ENCODE measurements around the gene CPA4. TPM values are rescaled to one million over a fixed set of nuclear protein-coding genes. Genes with fewer than 3 reads are reported as not detected.
A peak's percentile ranks its signal among the peaks of the same experiment; 100 is the strongest.

Gene CPA4
- total and polyA plus RNA-seq, 2 of the 13 experiments (the other 11 are each of a cell fraction or from before 2014, with no cell fraction given) = 0.20 to 0.22 TPM

- TF ChIP-seq ZNF800 (CRISPR knock-in tag; IDR thresholded peaks at IDR 0.05) = no peak
- no peak for TF ChIP-seq TFAP4 (IDR thresholded peaks at IDR 0.05; ENCODE audit: borderline replicate concordance, low read depth)
- no peak for TF ChIP-seq LCORL (IDR thresholded peaks at IDR 0.05)
- TF ChIP-seq LCORL (CRISPR knock-in tag; IDR thresholded peaks at IDR 0.05) = no peak
- no peak for TF ChIP-seq MAZ (IDR thresholded peaks at IDR 0.05; ENCODE audit: borderline replicate concordance, low read depth, low read length)
- no peak for TF ChIP-seq MAZ (CRISPR knock-in tag; IDR thresholded peaks at IDR 0.05; ENCODE audit: low read depth)
- no peak for TF ChIP-seq YEATS4 (CRISPR knock-in tag; IDR thresholded peaks at IDR 0.05; ENCODE audit: borderline replicate concordance)
- no peak for TF ChIP-seq NKX3-1 (CRISPR knock-in tag; IDR thresholded peaks at IDR 0.05)
These were observed 20.4 kb upstream of the CPA4 start (continued) for GRCh38 chr7:130272381-130273080.

GRCh38 chr7:130273081-130273932 lies 19.7 kb upstream of the CPA4 start:
- no peak for FAIRE-seq
- no peaks in the 10 kb centered on the region for H3K79me2 ChIP-seq (ENCODE audit: insufficient read depth, low read length)
- H2AFZ ChIP-seq (ENCODE audit: low read length) = no peak overlapping the region
- in situ Hi-C loops (cut with HindIII; ENCODE audit: extremely low pct_ligation_motif_present, low pct_unique_long_range_greater_than_20kb) (no loop called here), intact Hi-C loops (cut with micrococcal nuclease; ENCODE audit: unreplicated experiment) (loop anchor here (10.0 kb wide), 1 partner anchor 211 kb away; no protein-coding TSS in a partner anchor)
- TF ChIP-seq NR2C2 (CRISPR knock-in tag; IDR thresholded peaks at IDR 0.05; ENCODE audit: borderline replicate concordance) (no peak), BCL6 (CRISPR knock-in tag; IDR thresholded peaks at IDR 0.05) (peak; percentile 49; the same call in 1 of the 2 replicates)
- DNase-seq (ENCODE audit: low spot score) = no peak
- 57% methylated on average over 25 of the region's 25 CpGs for WGBS (ENCODE audit: low lambda C conversion rate)
- no peak overlapping the region for H3K9ac ChIP-seq (ENCODE audit: insufficient read depth, low read depth, low read length)
- POLR2A ChIA-PET = no interaction called here
- H3K4me1 ChIP-seq (ENCODE audit: insufficient read depth, low read length) = no peaks in the 10 kb centered on the region
- BruUV-seq (replicated peaks) = no TSS peak
- CTCF ChIA-PET (ENCODE audit: low intra/inter-chr PET ratio, low total read pairs) = no interaction called here
- no peaks in the 10 kb centered on the region for H4K20me1 ChIP-seq (ENCODE audit: insufficient read depth, low read length)
- no peaks in the 10 kb centered on the region for H3K9me3 ChIP-seq (ENCODE audit: low read length)
- H3K4me3 ChIP-seq (replicated peaks in 1 of 3; ENCODE audit: insufficient read depth in 1 of 3, low read depth in 2 of 3, low read length in 3 of 3) = no peak overlapping the region
- H3K36me3 ChIP-seq (replicated peaks in 1 of 2; ENCODE audit: control insufficient read depth in 1 of 2, insufficient read depth in 2 of 2, low read length in 2 of 2) = no peaks in the 10 kb centered on the region
- H3K27ac ChIP-seq (ENCODE audit: extremely low read length, insufficient read depth, low read length) = no peak overlapping the region
- H3K4me2 ChIP-seq (ENCODE audit: low read depth, low read length) = no peak overlapping the region
- no peak for ATAC-seq
- H3K27me3 ChIP-seq (ENCODE audit: control insufficient read depth in 1 of 2, insufficient read depth in 2 of 2, low read length in 2 of 2) = peaks cover 0 to 16% of the 10 kb centered on the region in 2 experiments; a peak in 1 of 5 replicates
